ENCODE results near the gene DGCR6L. TPM values are rescaled to one million over a fixed set of nuclear protein-coding genes. Genes with fewer than 3 reads are reported as not detected.

Gene DGCR6L
- total RNA-seq, 1 donor from 2014 or later: 47.6 TPM

Other genes starting within 250 kb of the DGCR6L start
- 17.4 and 23.2 TPM in 2 replicates for gene DGCR8, start 239.8 kb downstream of the DGCR6L start, total RNA-seq
- gene RANBP1, start 204.0 kb downstream of the DGCR6L start, total RNA-seq: 99.2 and 108 TPM in 2 replicates
- 24.0 and 31.0 TPM in 2 replicates for gene TRMT2A, start 202.8 kb downstream of the DGCR6L start, total RNA-seq
- gene ZDHHC8, start 188.3 kb downstream of the DGCR6L start, total RNA-seq: 2.8 and 4.2 TPM in 2 replicates
- gene CCDC188, start 169.0 kb downstream of the DGCR6L start, total RNA-seq: 3.5 and 3.6 TPM in 2 replicates
- 0.65 and 0.79 TPM in 2 replicates for gene RTN4R, start 51.7 kb downstream of the DGCR6L start, total RNA-seq
- 8.9 and 10.7 TPM in 2 replicates for gene ZNF74, start 74.1 kb upstream of the DGCR6L start, total RNA-seq
- gene SCARF2, start 117.8 kb upstream of the DGCR6L start, total RNA-seq: 4.6 and 6.5 TPM in 2 replicates
- gene KLHL22, start 175.7 kb upstream of the DGCR6L start, total RNA-seq: 13.1 and 13.7 TPM in 2 replicates
- gene MED15, start 187.6 kb upstream of the DGCR6L start, total RNA-seq: 16.1 and 18.5 TPM in 2 replicates

Data from lung microvascular endothelial cell (primary cell).